GM12874 (cell line): Measurements from ENCODE around the gene DENND1B.

ENCODE experiments used
- TF ChIP-seq, protein P1 (sequence below): IDR thresholded peaks from 2 replicates; pipeline ENCODE4 v1.5.1; 2011; ENCODE audit warnings: low read depth, mild to moderate bottlenecking, control low read depth, low read length, moderate library complexity; ENCODE audit not compliant: insufficient read depth

Gene DENND1B

DNA sequence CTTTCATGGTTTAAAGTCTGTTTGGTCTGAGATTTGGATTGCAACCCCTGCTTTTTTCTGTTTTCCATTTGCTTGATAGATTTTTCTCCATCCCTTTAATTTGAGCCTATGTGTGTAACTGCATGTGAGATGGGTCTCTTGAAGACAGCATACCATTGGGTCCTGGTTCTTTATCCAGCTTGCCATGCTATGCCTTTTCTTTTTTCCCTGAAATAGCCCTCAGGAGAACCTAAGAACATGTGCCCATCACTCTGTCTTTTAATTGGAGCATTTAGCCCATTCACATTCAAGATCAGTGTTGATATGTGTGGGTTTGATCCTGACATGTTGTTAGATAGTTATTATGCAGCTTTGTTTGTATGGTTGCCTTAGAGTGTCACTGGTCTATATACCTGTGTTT is 21.7 kb upstream of the DENND1B start:
- TF ChIP-seq, protein P1, sequence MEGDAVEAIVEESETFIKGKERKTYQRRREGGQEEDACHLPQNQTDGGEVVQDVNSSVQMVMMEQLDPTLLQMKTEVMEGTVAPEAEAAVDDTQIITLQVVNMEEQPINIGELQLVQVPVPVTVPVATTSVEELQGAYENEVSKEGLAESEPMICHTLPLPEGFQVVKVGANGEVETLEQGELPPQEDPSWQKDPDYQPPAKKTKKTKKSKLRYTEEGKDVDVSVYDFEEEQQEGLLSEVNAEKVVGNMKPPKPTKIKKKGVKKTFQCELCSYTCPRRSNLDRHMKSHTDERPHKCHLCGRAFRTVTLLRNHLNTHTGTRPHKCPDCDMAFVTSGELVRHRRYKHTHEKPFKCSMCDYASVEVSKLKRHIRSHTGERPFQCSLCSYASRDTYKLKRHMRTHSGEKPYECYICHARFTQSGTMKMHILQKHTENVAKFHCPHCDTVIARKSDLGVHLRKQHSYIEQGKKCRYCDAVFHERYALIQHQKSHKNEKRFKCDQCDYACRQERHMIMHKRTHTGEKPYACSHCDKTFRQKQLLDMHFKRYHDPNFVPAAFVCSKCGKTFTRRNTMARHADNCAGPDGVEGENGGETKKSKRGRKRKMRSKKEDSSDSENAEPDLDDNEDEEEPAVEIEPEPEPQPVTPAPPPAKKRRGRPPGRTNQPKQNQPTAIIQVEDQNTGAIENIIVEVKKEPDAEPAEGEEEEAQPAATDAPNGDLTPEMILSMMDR, result no peak

DNA sequence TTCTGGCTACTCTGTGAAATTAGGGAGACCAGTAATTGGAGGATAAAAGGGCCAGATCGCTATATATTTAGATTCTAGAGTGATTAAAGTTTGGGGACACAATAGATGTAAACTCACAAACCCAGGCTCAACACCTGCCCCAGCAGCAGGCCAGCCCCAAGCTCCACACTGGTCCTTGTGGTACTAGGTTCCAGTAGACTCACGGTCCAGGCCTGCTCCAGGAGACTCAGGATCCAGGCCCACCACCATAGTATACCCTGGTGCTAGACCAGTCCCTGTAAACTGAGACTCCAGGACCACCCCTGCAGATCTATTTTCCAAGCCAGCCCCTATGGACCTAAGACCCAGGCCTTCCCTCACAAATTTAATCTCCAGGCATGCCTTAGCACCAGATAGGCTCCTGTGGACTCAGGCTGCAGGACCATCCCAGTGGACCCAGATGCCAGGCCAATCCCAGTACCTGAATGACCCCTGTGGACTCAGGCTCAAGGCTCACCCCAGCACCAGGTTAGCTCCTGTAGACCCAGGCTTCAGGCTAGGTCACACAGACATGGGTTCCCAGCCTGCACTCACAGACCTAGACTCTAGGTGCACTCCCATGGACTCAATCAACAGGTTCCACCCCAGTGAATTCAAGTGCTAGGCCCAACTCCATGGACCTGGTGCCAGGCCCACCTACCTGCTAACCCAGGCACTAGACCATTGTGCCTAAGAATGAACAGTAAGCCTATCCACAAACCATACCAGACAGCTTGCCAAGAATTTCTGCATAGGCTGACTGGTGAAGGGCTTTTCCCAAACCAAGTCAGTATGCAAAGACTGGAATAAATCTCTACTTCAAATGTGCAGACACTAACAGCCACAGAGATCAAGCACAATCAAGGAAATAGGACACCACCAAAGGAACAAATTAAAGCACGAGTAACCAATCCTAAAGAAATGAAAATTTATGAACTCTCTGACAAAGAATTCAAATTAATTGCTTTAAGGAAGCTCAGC is 13.8 kb upstream of the DENND1B start:
- TF ChIP-seq, protein P1, result no peak

DNA sequence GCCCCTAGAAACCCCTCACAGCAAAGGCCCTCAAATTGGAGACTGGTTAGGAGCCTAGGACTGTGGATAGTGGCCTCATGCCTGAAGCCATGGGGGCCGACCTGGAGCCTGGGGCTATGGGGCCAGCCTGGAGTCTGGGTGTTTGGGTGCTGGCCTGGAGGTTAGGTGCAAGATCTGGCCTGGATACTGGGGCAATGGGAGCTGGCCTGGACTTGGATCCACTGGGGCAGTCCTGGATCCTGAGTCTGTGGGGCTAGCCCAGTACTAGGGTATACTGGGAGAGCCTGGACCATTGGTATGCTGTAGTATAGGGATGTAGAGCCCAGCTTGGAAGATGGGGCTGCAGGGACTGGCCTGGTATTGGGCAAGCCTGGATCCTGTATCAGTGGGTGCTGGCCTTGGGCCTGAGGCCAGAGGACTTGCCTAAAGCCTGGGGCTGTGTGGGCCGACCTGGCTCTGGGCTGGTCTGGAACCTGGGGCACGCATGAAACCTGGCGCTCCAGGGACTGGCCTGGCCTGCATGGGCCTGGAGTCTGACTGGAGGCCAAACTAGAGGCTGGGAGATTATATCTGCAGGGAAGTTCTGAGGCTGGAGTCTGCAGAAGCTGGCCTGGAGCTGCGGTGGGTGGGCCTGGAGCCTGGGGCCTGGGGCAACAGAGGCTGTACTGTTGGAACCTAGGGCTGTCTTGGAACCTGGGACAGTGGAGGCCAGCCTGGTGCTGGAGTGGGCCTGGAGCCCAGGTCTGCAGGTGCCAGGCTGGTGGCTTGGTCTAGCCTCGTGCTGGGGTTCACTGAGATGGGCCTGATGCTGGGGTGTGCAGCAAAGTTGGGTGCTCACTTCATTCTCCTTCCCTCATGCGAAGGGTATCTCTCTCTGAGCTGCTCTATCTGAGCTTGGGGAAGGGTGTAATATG is 12.6 kb upstream of the DENND1B start:
- TF ChIP-seq, protein P1, result no peak

DNA sequence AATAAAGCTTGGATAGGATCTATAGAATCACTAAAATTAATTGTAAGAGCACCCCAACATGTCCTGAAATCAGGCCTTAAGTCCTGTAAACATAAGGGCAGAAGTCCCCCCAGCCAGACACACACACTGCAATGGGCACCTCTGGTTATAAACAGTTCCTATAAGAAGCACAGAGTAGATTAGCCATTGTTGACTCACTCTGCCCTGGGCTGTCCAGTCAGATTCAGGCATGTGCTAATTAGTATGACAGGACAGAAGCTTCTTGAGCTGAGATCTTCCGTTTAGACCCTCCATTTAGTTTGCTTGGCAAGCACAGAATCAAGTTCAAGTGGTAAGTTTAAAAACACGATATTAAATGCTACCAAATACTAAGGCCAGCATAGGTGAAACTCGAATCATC is 11.8 kb upstream of the DENND1B start:
- TF ChIP-seq, protein P1, result no peak

DNA sequence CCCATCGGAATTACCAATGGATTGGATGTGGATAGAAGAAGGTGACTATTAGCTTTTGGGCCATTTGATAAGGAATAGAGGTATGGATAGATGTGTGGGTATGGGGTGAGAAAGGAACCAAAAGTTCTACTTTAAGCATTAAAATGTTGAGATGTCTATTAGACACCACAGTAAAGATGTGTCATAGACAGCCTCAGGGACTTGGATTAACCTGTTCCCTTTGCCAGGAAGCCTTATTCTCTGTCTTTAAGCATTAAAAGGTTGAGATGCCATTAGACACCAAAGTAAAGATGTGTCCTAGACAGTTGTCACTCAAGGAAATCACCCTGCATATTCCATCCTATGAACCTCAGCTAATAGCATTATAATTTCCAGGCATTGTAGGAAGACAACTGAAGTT is 11.0 kb upstream of the DENND1B start:
- TF ChIP-seq, protein P1, result no peak

DNA sequence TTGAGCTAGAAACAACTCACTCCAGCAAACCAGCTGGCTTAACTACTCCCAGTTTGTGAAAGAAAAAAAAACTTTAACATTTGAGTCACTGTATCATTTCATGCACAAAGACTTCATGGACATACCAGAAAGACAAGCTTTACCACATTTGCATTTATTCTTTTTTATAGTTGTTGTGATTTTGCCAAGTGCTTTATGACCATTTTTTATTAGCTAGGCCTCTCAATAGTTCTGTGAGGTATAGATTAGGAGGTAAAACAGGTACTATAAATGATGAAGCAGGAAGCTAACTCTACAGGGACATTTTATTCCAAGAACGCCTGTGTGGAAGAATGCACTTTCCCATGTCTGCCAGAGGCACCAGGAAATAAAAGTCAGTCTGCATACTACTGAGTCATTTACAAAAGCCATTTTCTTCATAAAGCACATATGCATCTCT is 8.2 kb upstream of the DENND1B start:
- TF ChIP-seq, protein P1, result no peak

DNA sequence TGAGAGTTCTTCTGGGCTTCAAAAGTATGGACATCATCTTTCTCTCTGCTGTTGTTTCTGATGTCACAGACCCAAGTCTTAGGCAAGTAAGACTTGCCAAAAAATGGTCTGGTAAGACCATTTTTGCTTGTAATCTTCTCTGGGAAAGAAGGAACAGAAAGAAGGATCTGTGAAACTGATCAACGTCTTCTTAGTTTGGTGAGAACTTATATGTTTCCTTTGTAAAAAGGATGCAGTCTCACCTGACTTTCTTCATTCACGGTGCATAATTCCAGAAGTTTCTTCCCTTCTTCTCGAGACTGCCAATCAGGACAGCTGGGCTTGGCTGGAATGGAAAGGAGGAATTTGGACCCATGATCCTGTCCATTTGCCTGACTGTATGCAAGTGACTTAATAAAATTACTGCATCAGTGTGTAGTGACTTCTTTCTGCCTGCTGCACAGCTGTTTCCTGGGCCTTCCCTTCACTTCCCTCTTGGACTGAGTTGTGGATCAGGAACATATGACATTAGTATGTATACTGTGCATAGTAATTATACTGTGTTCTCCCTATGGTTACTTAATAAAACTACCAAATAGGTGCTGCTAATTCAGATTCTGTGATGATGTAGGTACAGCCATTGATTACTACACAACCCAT is 7.6 kb upstream of the DENND1B start:
- TF ChIP-seq, protein P1, result no peak
